ENCODE measurements around the gene PLEKHH3.

The PLEKHH3 gene

DNA sequence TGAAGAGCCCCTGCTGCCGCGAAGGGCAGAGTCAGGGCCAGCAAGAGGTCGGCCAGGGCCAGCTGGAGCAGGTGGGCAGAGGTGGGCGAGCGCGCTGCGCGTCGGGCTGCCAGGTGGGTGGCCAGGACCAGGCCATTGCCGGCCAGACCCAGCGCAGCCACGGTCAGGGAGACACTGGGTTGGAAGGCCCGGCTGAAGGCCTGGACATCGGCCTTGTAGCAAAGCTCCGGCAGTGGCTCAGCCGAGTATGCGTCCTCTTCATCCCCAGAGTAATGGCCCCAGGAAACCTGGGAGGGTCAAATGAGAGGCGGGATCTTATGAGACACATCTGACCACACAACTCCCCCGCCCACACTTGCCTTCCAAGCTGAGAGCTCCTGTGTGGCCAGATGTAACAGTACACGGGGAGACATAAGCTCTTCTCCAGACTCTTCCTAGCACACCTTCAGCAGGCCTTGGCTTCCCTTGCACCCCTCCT, 3.6 kb upstream of the PLEKHH3 start:
- DNase-seq (ENCODE audit: extremely low read depth, low read depth) = no peak
- TF ChIP-seq, protein P1, sequence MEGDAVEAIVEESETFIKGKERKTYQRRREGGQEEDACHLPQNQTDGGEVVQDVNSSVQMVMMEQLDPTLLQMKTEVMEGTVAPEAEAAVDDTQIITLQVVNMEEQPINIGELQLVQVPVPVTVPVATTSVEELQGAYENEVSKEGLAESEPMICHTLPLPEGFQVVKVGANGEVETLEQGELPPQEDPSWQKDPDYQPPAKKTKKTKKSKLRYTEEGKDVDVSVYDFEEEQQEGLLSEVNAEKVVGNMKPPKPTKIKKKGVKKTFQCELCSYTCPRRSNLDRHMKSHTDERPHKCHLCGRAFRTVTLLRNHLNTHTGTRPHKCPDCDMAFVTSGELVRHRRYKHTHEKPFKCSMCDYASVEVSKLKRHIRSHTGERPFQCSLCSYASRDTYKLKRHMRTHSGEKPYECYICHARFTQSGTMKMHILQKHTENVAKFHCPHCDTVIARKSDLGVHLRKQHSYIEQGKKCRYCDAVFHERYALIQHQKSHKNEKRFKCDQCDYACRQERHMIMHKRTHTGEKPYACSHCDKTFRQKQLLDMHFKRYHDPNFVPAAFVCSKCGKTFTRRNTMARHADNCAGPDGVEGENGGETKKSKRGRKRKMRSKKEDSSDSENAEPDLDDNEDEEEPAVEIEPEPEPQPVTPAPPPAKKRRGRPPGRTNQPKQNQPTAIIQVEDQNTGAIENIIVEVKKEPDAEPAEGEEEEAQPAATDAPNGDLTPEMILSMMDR (IDR thresholded peaks at IDR 0.05; ENCODE audit: low read depth, low read length) = no peak

DNA sequence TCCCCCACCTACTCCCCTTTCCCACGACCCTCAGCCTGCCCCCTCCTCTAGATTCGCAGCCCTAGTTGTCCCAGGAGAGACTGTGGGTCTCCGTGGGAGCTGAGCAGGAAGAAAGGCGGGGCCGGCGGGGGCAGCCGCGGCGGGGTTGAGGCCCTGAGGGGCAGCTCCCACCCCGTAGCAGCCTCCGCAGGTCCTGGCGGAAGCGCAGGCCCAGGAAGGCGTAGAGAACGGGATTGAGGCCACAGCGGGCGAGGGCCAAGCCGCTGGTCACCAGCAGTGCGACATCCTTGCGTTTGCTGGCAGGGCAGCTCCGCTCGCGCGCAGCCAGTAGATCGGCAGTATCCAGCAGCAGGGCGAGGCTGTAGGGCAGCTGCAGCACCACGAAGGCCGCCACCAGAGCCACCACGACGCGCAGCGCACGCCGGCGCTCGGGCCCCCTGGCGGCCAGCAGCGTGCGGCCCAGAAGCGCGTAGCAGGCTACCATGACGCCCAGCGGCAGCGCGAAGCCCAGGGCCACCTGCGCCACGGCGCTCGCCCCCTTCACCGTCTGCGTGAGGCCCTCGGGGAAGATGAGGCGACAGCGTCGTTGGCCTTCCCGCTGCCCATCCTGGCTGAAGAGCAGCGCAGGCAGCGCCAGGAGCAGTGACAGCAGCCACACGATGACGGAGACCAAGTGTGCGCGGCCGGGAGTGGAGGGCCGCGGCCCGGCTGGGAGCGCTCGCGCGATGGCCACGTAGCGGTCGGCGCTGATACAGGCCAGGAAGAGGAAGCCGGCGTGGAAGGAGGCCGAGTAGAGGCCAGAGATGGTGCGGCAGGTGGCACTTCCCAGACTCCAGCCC, 2.9 kb upstream of the PLEKHH3 start:
- TF ChIP-seq, protein P1 (IDR thresholded peaks at IDR 0.05; ENCODE audit: low read depth, low read length) = peak; percentile 52
- DNase-seq (ENCODE audit: extremely low read depth, low read depth) = no peak

DNA sequence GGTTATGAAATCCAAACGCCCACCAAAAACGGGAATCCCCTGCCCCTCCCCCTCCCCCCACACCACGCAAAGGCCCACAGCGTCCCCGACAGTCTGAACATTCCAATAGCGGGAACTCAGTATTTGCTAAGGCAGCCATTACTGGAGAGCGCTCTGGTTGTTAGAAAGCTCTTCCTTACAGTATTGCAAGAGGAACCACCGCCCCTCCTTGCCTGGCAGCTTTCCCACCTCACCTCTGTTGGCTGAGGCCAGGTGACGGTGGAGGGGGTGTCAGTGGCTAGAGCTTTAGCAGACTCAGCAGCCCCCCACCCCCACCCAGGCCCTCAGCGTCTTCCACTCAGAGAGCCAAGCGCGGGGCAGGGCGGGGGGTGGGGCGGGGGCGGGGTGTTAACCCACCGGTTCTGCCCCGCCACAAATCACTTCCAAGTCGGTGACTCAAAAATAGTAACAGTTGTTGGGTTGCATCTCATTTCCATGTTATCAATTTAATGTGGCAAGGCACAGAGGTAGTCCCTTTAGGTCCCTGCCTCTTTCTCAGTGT, 2.2 kb upstream of the PLEKHH3 start:
- TF ChIP-seq, protein P1 (IDR thresholded peaks at IDR 0.05; ENCODE audit: low read depth, low read length) = no peak
- DNase-seq (ENCODE audit: extremely low read depth, low read depth) = no peak

DNA sequence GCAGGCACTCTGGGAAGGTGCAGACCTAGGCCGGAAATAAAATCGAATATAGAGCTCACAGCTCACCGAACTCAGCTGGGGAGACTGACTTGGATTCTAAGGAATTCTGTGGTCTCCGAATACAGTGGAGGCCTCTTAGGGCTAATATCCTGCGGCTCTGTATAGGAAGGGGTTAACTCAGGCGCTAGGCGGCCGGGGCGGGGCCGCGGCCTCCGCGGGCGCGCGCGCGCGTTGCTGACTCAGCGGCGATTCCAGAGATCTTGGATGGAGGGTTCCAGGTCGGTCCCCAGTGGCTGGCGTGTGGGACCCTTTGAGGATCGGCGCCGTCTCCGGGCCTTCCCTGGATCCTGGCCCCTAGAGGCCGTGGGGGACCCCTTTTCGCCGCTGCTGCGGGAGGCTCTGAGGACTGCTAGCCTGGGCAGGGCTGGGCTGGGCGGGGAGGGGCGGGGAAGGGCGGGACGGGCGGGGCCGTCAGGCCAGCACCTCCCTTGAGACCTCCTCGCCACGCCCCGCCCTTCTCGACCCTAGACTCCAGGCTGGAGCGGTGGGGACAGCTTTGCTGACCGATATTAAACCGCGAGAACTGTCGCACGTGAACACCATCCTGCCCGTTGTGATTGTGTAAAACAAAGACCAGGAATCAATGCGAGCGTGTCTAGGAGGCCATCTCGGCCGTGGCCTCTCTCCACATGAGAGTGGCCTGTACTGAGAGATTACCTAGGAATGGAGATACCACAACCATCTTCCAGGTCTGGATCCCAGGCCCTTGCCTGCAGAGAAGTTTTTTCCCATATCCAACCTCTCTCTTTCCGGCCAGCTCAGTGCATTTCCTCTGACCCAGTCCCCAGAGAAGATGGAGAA, 1.4 kb upstream of the PLEKHH3 start:
- no peak for DNase-seq (ENCODE audit: extremely low read depth, low read depth)
- TF ChIP-seq, protein P1 (IDR thresholded peaks at IDR 0.05; ENCODE audit: low read depth, low read length) = no peak

DNA sequence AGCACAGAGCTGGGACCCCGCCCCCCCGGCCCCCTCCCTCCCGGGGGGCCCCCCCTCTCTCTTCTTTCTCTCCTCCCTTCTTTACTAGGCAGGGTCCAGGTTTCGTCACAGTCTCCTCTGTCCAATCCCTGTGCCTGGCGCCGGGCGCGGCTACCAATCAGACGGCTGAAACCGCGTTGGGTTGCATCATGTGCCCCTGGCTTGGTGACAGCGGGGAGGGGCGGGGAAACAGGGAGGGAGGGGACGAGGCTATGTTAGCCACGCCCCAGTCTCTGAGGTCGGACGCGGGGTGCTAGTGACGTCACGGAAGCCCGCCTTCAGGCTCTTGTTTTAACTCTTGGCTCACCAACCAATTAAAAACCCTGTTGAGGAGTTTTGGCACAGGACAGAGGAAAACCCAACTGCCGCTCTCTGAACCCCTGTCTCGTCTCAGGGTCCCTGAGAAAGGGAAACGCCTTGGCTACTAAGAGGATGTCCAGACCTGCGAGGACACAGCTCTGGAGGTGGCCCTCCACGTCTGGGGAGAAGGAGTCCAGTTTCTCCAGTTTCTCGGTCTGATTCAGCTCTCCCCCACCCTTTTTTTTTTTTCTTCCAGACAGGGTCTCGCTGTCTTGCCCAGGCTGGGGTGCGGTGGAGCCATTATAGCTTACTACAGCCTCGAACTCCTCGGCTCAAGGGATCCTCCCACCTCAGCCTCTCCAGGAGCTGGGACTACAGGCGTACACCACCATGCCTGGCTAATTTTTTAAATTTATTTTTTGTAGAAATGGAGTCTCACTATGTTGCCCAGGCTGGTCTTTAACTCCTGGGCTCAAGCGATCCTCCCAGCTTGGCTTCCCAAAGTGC, 441 bp upstream of the PLEKHH3 start:
- DNase-seq (ENCODE audit: extremely low read depth, low read depth) = peak; percentile 99
- TF ChIP-seq, protein P1 (IDR thresholded peaks at IDR 0.05; ENCODE audit: low read depth, low read length) = no peak

DNA sequence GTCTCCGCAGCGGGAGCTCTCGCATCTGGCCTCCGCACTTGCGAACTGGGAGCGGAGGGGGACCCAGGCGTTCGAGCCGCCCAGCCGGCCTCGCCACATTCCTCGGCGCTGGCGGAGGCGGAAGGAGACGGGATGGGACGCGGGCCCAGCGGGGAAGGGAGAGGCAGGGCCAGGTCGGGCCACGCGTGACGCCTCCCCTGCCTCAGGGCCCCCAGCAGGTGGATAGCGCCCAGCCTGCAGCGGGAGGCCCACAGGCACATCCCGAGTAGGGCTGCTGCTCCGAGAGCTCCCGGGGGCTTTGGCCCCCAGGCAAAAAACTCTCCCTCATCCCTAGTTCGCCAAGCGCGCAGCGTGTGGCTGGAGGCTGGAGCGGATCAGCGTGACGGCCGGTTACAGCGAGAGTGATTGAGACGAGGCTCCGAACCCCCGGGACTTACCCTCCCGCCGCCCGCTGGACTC, 800 bp downstream of the PLEKHH3 start:
- no peak for DNase-seq (ENCODE audit: extremely low read depth, low read depth)
- TF ChIP-seq, protein P1 (IDR thresholded peaks at IDR 0.05; ENCODE audit: low read depth, low read length) = no peak
